Neural crest cell (in vitro differentiated cells): ENCODE measurements around the gene PCLO. TPM values are rescaled to one million over a fixed set of nuclear protein-coding genes. Genes with fewer than 3 reads are reported as not detected.

Source experiments
- DNase-seq: peaks from one replicate; pipeline ENCODE4 v3.0.0; 2021; ENCODE audit warnings: low read depth, mixed read lengths, low spot score
- H3K27ac Mint-ChIP-seq: one replicate; pipeline ENCODE4 v1.8.0; 2021; ENCODE audit warnings: mild to moderate bottlenecking, mixed read lengths; ENCODE audit not compliant: unreplicated experiment
- H3K27me3 Mint-ChIP-seq: 2 replicates; pipeline ENCODE4 v1.8.0; 2021; ENCODE audit warnings: low read depth, mild to moderate bottlenecking, mixed read lengths
- H3K36me3 Mint-ChIP-seq: 2 replicates; pipeline ENCODE4 v1.8.0; 2021; ENCODE audit warnings: low read depth, mild to moderate bottlenecking, mixed read lengths
- H3K4me1 Mint-ChIP-seq: 2 replicates; pipeline ENCODE4 v1.8.0; 2021; ENCODE audit warnings: mixed read lengths
- H3K4me3 Mint-ChIP-seq: one replicate; pipeline ENCODE4 v1.8.0; 2021; ENCODE audit warnings: mild to moderate bottlenecking, mixed read lengths
- H3K9me3 Mint-ChIP-seq: 2 replicates; pipeline ENCODE4 v1.8.0; 2021; ENCODE audit warnings: mixed read lengths
- total RNA-seq: library from RNA; stranded (reverse); gene quantifications from 2 replicates; pipeline ENCODE4 v1.2.1, GENCODE V29; 2021
- TF ChIP-seq, protein P1 (sequence below): fragments of 200-600 bp; sonication (generic); conservative IDR thresholded peaks from 2 replicates; pipeline ENCODE4 v1.5.0; 2021; ENCODE audit warnings: antibody characterized with exemption, mild to moderate bottlenecking

The PCLO gene
- total RNA-seq, 1 donor from 2014 or later, result 3.5 TPM

DNA sequence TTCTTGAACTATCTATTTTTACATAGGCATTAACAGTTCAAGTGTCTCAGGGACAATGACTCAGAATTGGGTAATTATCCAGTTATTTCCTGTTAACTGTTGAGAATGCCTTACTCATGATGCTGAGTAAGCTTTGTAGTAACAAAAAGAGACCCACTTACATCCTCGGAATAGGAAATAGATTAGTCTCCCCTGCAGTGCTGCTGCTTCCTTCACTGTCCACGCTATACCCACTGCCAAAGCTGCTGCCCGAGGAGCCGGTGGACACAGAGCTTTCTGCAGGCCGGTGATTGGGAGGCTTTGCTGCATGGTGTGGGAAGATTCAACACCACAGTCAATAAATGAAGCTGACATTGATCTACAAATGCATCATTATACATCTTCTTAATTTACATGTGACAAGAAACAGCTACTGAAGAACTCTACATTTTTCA is 357.1 kb downstream of the PCLO start:
- H3K27ac Mint-ChIP-seq, result no peak overlapping the region
- no peaks in the 10 kb centered on the region for H3K9me3 Mint-ChIP-seq
- H3K27me3 Mint-ChIP-seq, result no peaks in the 10 kb centered on the region
- peaks cover 9% of the 10 kb centered on the region for H3K4me1 Mint-ChIP-seq
- DNase-seq, result no peak
- TF ChIP-seq, protein P1, sequence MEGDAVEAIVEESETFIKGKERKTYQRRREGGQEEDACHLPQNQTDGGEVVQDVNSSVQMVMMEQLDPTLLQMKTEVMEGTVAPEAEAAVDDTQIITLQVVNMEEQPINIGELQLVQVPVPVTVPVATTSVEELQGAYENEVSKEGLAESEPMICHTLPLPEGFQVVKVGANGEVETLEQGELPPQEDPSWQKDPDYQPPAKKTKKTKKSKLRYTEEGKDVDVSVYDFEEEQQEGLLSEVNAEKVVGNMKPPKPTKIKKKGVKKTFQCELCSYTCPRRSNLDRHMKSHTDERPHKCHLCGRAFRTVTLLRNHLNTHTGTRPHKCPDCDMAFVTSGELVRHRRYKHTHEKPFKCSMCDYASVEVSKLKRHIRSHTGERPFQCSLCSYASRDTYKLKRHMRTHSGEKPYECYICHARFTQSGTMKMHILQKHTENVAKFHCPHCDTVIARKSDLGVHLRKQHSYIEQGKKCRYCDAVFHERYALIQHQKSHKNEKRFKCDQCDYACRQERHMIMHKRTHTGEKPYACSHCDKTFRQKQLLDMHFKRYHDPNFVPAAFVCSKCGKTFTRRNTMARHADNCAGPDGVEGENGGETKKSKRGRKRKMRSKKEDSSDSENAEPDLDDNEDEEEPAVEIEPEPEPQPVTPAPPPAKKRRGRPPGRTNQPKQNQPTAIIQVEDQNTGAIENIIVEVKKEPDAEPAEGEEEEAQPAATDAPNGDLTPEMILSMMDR, result no peak
- no peak overlapping the region for H3K4me3 Mint-ChIP-seq
- H3K36me3 Mint-ChIP-seq, result no peaks in the 10 kb centered on the region

DNA sequence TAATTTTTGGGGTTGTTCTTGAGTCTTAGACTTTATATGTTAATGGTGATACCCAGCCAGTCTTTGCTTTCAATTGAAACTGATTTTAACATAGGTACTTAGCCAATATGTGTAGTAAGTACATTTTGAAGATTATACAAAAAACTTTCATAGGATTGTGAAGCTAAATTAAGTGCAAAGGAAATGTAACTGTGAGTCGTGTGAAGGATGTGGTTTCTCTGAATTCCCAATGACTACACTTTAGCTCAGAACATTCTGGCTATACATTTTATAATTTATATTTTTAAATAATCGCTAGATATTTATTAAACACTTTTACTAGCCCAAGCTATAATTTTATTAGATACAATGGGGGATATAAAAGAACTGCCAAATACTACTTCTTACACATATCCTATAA is 359.3 kb downstream of the PCLO start:
- H3K9me3 Mint-ChIP-seq, result no peaks in the 10 kb centered on the region
- no peaks in the 10 kb centered on the region for H3K36me3 Mint-ChIP-seq
- TF ChIP-seq, protein P1, result no peak
- no peak overlapping the region for H3K4me3 Mint-ChIP-seq
- DNase-seq, result no peak
- H3K4me1 Mint-ChIP-seq, result peaks cover 7% of the 10 kb centered on the region
- no peak overlapping the region for H3K27ac Mint-ChIP-seq
- no peaks in the 10 kb centered on the region for H3K27me3 Mint-ChIP-seq

- H3K27me3 Mint-ChIP-seq, result no peaks in the 10 kb centered on the region
- DNase-seq, result no peak
- no peaks in the 10 kb centered on the region for H3K4me1 Mint-ChIP-seq
- no peaks in the 10 kb centered on the region for H3K36me3 Mint-ChIP-seq
- no peak overlapping the region for H3K4me3 Mint-ChIP-seq
- H3K9me3 Mint-ChIP-seq, result no peaks in the 10 kb centered on the region
- H3K27ac Mint-ChIP-seq, result no peak overlapping the region
- TF ChIP-seq, protein P1, result no peak
These were observed 372.6 kb downstream of the PCLO start for GRCh38 chr7:82789883-82790609.

DNA sequence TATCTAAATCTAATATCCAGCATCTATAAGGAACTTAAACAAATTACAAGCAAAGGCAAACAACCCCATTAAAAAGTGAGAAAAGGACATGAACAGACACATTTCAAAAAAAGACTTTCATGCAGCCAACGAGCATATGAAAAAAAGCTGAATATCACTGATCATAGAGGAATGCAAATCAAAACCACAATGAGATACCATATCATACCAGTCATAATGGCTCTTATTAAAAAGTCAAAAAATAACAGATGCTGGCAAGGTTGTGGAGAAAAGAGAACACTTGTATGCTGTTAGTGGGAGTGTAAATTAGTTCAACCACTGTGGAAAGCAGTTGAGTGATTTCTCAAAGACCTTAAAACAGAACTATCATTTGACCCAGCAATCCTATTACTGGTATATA is 384.7 kb downstream of the PCLO start:
- no peaks in the 10 kb centered on the region for H3K4me1 Mint-ChIP-seq
- H3K36me3 Mint-ChIP-seq, result no peaks in the 10 kb centered on the region
- no peak overlapping the region for H3K4me3 Mint-ChIP-seq
- H3K27ac Mint-ChIP-seq, result no peak overlapping the region
- peaks cover 2% of the 10 kb centered on the region for H3K9me3 Mint-ChIP-seq
- TF ChIP-seq, protein P1, result no peak
- no peaks in the 10 kb centered on the region for H3K27me3 Mint-ChIP-seq
- DNase-seq, result no peak

DNA sequence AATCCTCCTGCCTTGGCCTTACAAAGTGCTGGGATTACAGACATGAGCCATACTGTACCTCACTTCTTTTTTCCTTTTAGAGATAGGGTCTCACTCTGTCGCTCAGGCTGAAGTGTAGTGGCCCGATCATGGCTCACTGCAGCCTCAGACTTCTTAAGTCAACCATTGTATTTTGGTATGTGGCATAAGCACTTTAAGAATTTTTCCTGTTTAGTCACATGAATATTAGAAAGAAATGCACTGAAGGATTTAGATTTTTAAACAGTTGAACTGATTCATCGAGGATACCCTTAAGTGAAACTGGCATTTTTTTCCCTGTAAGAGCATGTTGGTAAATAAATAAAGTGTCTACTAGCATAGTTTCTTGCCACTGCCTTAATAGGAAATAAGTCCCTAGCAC is 399.8 kb downstream of the PCLO start:
- H3K9me3 Mint-ChIP-seq, result no peaks in the 10 kb centered on the region
- H3K36me3 Mint-ChIP-seq, result no peaks in the 10 kb centered on the region
- no peaks in the 10 kb centered on the region for H3K27me3 Mint-ChIP-seq
- no peak overlapping the region for H3K4me3 Mint-ChIP-seq
- H3K27ac Mint-ChIP-seq, result no peak overlapping the region
- H3K4me1 Mint-ChIP-seq, result no peaks in the 10 kb centered on the region
- TF ChIP-seq, protein P1, result no peak
- no peak for DNase-seq
